UCSD-AML1 (cell line): ENCODE results near the gene ZNF264.
"Not testable (repeated sequence)": the region's sequence is repeated elsewhere in the genome, so short reads cannot be mapped to it uniquely, and the experiment has no call there.

Experiments used
- DNase-seq: peaks from one replicate; lab custom pipeline; 2025; ENCODE audit not compliant: unreplicated experiment; lab: John Stamatoyannopoulos, UW

ZNF264 gene

DNA sequence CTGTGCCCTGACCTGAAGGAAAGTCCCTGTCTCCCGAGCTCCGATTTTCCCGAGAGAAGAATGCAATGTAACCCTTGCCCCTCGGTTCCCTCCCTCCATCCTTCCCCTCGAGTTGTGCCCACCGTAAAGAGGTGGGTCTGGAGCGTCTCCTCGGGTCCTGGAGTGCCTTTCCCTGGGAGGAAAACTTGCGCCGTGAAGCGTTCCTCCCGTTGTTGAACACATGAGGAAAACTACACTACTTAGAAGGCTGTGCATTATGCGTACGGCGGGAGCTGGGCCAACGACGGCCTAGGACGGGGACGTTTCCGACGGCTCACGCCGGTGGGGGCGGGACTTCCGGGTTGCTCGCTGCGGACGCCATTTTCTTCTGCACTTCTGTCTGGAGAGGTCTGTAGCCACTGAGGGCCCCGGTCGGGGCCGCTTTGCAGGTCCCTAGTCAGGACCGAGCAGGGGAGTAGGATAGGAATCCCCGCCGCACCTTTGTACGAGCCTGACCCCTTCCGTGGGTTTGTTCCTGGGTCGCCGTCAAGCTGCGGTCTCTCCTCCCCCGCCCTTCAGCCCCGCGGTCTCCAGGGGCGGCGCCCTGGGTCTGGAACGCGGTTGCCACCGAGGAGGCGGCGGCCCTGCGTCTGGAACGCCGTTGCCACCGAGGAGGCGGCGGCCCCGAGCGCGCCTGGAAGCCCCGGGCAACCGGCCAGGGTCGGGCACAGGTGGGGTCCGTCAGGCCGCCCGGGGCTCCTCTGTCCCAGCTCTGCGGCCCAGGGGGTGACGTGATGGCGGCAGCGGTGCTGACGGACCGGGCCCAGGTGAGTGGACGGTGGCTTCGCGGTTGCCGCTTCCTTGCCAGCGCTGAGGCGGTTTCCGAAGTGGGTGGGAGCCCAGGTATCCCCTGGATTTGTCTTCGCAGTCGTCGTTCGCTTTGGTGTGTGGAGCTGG, at the start of gene ZNF264:
Gene ZNF264 (plus strand): TSS at position 360 of the 936 bp plus-strand sequence. CDS start 414 bp downstream, at position 774.
- DNase-seq, result peak; percentile 90

DNA sequence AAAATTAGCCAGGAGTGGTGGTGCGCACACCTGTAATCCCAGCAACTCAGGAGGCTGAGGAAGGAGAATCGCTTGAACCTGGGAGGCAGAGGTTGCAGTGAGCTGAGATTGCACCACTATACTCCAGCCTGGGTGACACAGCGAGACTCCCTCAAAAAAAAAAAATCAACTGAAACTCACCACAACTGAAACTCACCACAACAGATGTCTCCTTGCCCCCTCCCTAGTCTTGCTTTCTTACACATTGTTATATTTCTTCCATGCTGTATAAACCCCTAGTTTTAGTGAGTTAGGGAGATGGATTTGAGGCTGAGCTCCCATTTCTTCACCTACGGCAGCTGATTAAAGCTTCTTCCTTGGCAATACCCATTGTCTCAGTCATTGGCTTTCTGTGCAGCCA, 49.6 kb upstream of the ZNF264 start:
- no peak for DNase-seq

DNA sequence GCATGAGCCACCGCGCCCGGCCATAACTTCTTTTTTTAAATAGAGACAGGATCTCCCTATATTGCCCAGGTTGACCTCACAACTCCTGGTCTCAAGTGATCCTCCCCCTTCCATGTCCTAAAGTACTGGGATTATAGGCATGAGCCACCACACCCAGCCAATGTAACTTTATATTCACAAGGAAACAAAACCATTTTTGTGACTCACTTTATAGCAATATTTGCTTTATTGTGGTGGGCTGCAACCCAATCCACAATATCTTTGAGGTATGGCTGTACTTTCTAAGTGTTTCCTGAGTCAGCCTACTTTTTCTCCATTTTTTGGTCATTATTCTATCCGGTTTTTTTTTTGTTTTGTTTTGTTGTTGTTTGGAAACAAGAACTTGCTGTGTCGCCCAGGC, 38.4 kb upstream of the ZNF264 start:
- no peak for DNase-seq

DNA sequence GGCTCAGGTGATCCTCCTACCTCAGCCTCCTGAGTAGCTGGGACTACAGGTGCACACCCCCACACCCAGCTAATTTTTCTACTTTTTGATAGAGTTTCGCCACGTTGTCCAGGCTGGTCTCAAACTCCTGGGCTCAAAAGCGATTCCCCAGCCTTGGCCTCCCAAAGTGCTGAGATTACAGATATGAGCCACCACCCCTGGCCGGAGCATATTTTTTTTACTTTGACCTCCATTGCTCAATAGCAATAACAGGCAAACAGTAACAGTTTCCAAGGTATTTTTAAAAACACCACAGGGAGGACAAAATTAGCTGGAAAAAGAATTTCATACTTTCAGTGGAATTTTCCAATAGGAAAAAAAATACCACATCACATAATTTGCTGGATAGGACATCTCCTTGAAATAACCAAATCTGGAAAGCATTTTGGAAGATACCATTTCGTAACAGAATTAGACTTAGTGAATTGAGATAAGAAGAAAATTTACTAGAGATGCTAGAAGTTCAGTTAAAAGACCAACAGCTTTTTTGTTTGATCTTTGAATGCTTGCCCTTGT, 29.2 kb upstream of the ZNF264 start:
- no peak for DNase-seq

DNA sequence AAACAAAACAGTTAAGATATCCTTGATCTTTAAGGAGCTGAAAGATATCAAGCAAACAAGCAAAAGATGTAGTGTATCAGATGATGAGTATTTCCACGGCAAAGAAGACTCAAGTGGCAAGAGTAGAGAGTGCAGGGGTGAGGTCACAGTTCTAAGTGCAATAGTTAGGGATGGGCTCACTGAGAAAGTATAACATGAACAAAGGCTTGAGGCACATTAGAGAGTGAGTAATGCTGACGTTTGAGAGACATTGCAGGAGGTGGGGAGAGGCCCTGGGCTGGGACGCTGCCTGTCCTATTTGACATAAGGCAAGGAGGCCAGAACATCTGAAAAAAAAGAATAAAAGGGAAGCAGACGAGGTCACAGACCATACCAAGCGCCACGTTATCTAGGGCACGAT, 25.5 kb upstream of the ZNF264 start:
- DNase-seq, result no peak

DNA sequence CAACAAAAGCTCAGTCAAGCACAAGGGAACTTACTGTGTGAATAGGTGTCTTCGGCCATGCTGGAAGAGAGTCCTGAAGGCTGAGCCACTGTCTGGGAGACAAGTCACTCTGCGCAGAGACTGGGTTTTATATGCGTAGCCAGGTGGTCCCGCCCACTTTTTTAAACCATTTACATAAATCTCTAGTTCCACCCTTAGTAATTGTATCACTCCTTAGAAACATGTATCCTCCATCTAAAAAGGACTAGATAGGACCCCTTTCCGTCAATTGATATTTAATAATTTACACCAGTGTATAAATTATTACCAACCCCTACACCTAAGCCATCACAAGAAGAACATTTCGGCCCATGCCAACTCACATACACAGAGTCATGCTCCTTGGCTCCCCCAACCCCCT, 23.9 kb upstream of the ZNF264 start, which contains the start of gene DUXA:
Gene DUXA (minus strand): TSS at position 101 of the 400 bp plus-strand sequence. CDS start 42 bp downstream, at position 59.
- no peak for DNase-seq

DNA sequence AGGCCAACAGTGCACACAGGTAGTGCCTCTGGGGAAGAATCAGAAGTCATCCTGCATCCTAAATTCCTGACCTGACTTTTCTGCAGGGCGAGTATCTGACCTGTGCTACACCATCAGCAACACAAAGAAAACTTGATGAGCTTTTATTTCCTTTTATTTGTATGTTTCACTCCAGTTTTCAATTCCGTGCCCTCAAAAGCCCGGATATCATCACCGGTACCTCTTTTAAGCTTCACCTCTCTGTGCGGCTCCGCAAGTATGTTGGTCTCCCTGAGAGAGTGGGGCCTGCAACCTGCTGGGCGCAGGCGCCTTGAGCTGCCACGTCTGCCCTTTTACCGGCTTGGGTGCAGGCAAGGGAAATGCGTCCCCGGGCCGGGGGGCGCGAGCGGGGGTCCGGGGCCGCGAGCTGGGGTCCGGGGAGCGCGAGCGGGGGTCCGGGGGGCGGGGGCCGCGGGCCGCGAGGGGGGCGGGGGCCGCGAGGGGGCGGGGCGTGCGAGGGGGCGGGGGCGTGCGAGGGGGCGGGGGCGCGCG, 19.7 kb upstream of the ZNF264 start:
- no peak for DNase-seq

DNA sequence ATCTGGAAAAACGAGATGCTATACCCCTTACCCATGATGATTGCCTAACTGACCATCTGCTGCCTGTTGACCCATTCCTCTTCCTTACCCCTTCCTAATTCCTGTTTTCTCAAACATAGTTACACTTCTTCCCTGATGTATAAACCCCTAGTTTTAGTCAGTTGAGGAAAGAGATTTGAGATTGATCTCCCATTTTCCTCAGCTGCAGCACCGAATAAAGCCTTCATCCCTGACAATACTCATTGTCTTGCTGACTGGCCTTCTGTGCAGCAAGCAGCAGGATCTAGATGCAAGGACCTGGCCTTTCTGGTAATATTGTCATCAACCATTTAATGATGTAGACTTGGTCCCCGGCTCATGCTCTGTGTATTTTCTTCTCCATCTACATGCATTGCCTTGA, 999 bp upstream of the ZNF264 start:
- DNase-seq, result no peak

DNA sequence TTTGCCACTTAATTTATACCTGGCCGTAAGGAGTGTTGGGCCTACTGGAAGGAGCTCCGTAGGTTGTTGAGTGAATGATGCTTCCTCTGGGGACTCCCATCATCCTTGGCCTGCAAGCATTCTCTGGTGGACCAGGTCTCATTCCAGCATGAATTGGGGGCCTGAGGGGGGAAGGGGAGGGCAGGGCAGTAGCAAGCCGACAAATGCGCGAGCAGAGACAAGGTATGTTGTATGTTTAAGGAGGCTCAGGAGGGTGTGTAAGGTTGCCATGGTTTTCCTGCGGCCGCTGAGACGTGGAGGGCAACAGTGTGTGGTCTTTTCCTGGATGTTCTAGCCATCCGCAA, 749 bp downstream of the ZNF264 start:
- DNase-seq, result no peak

DNA sequence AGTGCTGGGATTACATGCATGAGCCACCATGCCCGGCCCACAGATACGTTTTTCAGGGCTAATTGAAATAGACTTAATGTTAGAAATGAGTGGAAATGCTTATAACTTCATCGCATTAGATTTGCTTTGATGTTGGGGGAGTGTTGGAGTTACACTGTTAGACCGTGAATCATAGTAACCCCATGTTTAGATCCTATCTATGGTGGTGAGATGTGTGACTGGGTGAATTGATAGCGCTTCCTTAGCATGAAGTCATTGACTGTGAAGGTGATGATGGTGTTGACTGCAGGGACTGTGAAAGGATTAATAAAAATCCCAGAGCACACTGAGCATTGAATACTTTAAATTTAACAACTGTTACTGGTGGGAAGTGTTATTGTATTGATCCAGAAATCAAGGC, 1.7 kb downstream of the ZNF264 start:
- no peak for DNase-seq

DNA sequence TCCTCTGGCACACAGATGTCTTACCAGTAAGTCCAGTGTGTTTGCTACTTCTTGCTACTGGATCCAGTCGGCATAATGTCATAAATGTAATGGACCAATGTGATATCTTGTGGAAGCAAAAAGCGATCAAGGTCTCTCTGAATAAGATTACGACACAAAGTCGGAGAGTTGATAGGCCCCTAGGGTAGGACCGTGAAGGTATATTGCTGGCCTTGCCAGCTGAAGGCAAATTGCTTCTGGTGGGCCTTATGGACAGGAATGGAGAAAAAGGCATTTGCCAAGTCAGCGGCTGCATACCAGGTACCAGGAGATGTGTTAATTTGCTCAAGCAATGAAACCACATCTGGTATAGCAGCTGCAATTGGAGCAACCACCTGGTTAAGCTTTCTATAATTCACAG, 6.6 kb downstream of the ZNF264 start:
- not testable (repeated sequence) for DNase-seq

DNA sequence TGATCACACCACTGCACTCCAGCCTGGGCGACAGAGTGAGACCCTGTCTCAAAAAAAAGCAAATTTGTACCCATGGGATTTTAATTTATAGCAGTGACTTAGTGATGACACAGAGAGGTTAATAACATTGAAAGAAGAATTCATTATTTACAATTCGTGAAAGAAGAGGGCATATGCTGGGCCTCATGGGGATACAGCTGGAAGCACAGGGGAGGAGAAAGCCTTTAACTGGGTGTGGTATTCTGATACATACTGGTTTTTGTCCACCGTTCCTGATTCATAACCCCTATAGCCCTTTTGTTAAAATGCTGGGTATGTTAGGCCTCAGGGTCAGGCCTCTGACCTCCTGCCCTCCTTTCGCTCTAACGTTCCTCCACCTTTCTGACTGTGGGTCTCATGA, 10.9 kb downstream of the ZNF264 start:
- no peak for DNase-seq

DNA sequence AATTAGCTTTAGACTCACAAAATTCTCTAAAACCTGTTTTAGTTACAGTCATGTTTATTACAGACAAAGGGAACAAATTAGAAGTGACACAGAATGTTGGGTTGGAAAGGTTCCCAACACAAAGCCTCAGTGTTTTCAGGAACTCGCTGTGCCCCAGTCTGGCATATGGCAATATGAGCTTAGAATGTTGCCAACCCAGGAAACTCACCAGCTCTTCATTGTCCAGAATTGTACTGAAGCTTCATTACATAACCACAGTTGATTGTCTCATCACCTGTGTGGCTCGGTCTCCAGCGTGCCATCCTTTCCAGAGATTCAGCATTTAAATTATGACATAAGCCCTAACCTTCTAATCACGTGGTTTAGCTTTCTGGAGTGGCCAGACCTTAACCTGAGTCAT, 19.1 kb downstream of the ZNF264 start:
- no peak for DNase-seq

DNA sequence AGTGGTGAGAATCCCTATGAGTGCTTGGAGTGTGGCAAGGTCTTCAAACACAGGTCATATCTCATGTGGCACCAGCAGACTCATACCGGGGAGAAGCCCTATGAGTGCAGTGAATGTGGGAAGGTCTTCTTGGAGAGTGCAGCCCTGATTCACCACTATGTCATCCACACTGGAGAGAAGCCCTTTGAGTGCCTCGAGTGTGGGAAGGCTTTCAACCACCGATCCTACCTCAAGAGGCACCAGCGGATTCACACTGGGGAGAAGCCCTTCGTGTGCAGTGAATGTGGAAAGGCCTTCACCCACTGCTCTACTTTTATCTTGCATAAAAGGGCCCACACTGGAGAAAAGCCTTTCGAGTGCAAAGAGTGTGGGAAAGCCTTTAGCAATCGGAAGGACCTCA, 20.8 kb downstream of the ZNF264 start:
- no peak for DNase-seq

DNA sequence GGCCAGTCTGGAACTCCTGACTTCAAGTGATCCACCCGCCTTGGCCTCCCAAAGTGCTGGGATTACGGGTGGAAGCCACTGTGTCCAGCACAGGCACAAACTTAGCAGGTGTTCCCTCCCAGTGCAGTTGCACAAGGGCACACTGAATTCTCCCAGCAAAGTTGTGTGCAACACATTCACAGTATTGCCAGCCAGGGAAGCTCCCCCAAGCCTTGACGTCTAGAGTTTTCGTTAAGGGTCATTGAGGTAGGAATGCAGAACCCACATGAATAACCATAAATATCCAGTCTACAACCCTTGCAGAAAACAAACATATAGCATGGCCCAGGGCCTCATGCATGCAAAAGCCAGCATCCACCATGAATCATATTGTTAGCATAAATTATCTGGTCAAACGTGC, 36.2 kb downstream of the ZNF264 start:
- no peak for DNase-seq

DNA sequence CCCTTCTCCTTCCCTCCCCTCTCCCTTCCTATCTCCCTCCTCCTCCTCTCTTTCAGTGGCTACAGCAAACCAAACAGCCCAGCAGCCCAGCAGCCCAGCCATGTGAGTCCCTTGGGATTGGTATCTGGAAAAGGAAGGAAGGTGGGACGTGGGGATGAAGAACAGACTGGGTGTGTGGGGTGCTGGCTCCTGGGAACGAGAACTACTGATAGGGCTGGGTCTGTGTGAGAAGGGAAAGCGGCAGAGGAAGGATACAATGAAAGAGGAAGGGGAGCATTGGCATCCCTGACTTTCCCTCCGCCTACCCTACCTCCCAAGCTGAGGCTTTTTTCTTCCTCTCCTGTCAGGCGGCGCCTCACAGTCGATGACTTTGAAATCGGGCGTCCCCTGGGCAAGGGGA, 40.4 kb downstream of the ZNF264 start:
- no peak for DNase-seq

DNA sequence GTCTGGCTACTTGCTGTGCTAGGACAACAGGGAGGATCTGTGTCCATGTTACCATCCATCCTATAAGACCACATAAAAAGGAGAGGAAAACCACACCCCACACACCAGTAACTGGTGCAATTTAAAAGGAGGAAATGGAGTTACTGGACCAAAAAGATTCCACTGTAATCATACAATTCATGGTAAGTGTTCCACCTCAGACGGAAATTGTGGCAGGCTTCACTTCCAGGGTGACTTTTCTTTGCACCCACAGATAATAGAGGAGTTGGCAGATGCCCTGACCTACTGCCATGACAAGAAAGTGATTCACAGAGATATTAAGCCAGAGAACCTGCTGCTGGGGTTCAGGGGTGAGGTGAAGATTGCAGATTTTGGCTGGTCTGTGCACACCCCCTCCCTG, 41.9 kb downstream of the ZNF264 start:
- no peak for DNase-seq

DNA sequence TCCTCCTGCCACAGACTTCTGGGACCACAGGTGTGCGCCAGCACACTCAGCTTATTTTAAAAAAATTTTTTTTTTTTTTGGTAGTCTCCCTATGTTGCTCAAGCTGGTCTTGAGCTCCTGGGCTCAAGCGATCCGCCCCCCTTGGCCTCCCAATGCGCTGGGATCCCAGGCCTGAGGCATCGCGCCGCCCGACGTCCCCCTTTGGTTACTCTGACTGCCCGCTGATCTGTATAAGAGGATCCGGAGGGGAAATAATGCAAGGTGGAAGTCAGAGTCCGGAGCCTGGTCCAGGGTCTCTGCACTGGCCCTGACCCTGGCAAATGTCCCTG, 48.6 kb downstream of the ZNF264 start:
- DNase-seq, result no peak

DNA sequence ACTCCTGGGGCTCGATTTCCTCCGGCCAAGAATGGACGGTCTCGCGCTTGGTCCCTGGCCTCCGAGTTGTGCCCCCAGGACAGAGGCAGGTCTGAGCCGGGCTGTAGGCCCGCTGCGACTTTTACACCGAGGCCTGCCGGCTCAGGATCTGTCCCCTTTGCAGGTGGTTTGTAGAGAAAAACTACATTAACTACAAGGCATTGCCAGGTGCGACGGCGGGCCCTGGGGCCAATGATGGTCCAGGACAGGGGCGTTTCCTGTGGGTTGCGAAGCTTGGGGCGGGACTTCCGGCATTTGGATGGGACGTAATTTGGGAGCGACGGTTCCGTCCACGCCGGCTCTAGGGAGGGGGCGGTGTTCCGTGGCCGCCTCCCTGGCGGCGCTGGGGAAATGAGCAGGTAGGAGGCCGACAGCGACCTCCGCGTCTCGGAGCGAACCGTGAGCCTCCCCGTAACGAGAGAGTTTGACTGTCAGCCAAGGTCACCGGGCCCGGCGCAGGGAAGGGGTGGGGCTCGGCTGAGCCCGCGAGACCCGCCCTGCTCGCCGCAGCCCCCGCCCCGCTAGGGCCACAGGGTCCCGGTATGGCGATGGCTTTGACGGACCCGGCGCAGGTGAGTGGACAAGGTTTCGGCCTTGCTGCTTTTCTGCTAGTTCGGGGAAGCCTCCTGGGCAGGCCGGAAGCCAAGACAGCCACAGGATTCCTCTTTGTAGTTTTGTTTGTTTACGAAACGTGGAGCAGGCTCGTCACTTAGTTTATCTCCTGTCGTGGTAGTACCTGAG, 49.2 kb downstream of the ZNF264 start, which contains the start of gene ZNF805:
Gene ZNF805 (plus strand): TSS at position 322 of the 780 bp plus-strand sequence. CDS start 260 bp downstream, at position 582.
- peak; percentile 94 for DNase-seq

DNA sequence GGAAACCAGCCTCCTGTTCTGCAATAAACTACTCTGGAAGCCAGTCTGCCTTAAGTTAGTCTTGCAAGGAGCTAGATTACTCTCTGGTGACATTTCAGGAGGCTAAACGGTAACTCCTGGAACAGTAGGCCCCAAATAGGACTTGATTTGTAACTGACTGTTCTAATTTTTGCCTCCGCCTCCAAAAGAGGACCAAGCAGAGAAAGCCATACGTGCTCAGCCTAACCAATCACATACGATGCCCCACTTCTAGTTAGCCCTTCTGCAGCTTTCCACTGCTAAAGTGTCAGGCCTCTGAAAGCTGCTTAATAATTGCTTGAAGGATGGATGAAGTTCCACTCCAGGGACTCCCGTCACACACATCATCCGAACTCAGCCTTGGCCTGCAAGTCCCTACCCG, 49.9 kb downstream of the ZNF264 start:
- DNase-seq, result no peak

DNA sequence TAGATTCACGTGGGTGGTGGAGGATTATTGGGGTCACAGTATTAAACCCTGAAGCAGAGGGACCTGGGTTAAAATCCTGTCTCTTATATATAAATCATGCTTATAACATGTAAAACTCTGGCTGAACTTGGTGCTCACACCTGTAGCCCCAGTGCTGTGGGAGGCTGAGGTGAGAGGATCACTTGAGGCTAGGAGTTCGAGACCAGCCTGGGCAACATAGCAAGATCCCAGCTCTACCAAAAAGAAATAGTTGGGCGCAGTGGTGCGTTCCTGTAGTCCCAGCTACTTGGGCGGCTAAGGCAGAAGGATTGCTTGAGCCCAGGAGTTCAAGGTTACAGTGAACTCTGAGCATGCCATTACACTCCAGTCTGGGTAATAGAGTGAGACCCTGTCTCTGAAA, 51.5 kb downstream of the ZNF264 start:
- DNase-seq, result no peak

DNA sequence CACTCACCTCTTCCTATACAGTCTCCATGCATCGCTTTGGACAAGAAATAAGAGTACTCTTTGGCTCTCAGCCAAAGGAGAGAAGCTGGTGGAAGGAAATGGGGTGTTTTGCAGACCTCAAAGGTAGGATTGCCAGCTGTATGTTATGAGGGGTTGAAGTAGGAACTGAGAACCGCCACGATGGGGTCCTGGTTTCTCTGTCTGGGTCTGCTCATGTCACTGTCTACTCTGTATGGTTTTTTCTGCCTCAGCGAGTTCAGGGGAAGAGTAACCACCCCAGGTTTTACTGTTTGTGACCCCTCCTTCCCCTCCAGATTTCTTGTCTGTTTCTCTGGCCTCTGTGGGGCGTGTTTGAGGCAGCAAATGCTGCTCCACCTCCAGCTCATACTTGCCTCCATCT, 53.2 kb downstream of the ZNF264 start:
- DNase-seq, result no peak
